ENCODE results near the gene DTYMK. TPM values are rescaled to one million over a fixed set of nuclear protein-coding genes. Genes with fewer than 3 reads are reported as not detected.

The DTYMK gene
- total RNA-seq, 5 donors from 2014 or later (not counting 1 experiment from before 2014, with no cell fraction given): 11.6 to 23.6 (median 18.2) TPM

- Mint-ChIP-seq H3K27ac (peak overlapping the region in 1 of 2 donors; percentile 6), H3K27me3 (no peaks in the 10 kb centered on the region), H3K36me3 (peaks cover 17% of the 10 kb centered on the region), H3K4me1 (peaks cover 0 to 5% (median 2%) of the 10 kb centered on the region in 3 donors), H3K9me3 (no peaks in the 10 kb centered on the region), H3K4me3 (no peak overlapping the region)
- ChIA-PET POLR2A (no interaction called here), CTCF (no interaction called here)
- H3K27me3 ChIP-seq (replicated peaks in 1 of 2; ENCODE audit: control insufficient read depth in 2 of 2, extremely low read depth in 1 of 2, insufficient read depth in 2 of 2, low read length in 1 of 2): no peaks in the 10 kb centered on the region
- no peaks in the 10 kb centered on the region for H3K4me1 ChIP-seq (ENCODE audit: control insufficient read depth in 1 of 2, extremely low read depth in 1 of 2, insufficient read depth in 2 of 2, low read length in 2 of 2)
- 94% methylated on average over 15 of the region's 17 CpGs for WGBS (ENCODE audit: insufficient coverage)
- H3K27ac ChIP-seq (ENCODE audit: low read length): no peak overlapping the region
- no peaks in the 10 kb centered on the region for H3K9me3 ChIP-seq
- DNase-seq: no peak
- peaks cover 23 to 42% of the 10 kb centered on the region in 2 donors for H3K36me3 ChIP-seq (ENCODE audit: control insufficient read depth in 2 of 2, extremely low read depth in 1 of 2, insufficient read depth in 1 of 2, low read length in 1 of 2)
- no peak overlapping the region for H3K4me3 ChIP-seq (ENCODE audit: control insufficient read depth in 1 of 2, extremely low read depth in 1 of 2, low read length in 1 of 2)
- ATAC-seq (replicated peaks in 1 of 4): no peak
These were observed 9.9 kb downstream of the DTYMK start for GRCh38 chr2:241676665-241677064.

GRCh38 chr2:241675885-241676284, 10.7 kb downstream of the DTYMK start:
- Histone ChIP-seq H3K4me1 (ENCODE audit: control insufficient read depth in 1 of 2, extremely low read depth in 1 of 2, insufficient read depth in 2 of 2, low read length in 2 of 2) (no peaks in the 10 kb centered on the region), H3K4me3 (ENCODE audit: control insufficient read depth in 1 of 2, extremely low read depth in 1 of 2, low read length in 1 of 2) (no peak overlapping the region), H3K36me3 (ENCODE audit: control insufficient read depth in 2 of 2, extremely low read depth in 1 of 2, insufficient read depth in 1 of 2, low read length in 1 of 2) (peaks cover 29 to 36% of the 10 kb centered on the region in 2 donors), H3K27ac (ENCODE audit: low read length) (no peak overlapping the region), H3K9me3 (no peaks in the 10 kb centered on the region), H3K27me3 (replicated peaks in 1 of 2; ENCODE audit: control insufficient read depth in 2 of 2, extremely low read depth in 1 of 2, insufficient read depth in 2 of 2, low read length in 1 of 2) (no peaks in the 10 kb centered on the region)
- ATAC-seq (replicated peaks in 1 of 4) (no peak), DNase-seq (no peak)
- no peak overlapping the region for H3K27ac Mint-ChIP-seq
- H3K36me3 Mint-ChIP-seq: peaks cover 14% of the 10 kb centered on the region
- H3K4me3 Mint-ChIP-seq: no peak overlapping the region
- 91% methylated on average over 14 of the region's 17 CpGs for WGBS (ENCODE audit: insufficient coverage)
- H3K9me3 Mint-ChIP-seq: no peaks in the 10 kb centered on the region
- H3K27me3 Mint-ChIP-seq: no peaks in the 10 kb centered on the region
- peaks cover 0 to 4% (median 2%) of the 10 kb centered on the region in 3 donors for H3K4me1 Mint-ChIP-seq
- ChIA-PET POLR2A (no interaction called here), CTCF (no interaction called here)

GRCh38 chr2:241673797-241674725, 12.6 kb downstream of the DTYMK start:
- Mint-ChIP-seq H3K9me3 (no peaks in the 10 kb centered on the region), H3K27ac (peak overlapping the region in 1 of 2 donors; percentile 76), H3K4me1 (no peaks in the 10 kb centered on the region), H3K36me3 (peaks cover 15% of the 10 kb centered on the region), H3K4me3 (no peak overlapping the region), H3K27me3 (no peaks in the 10 kb centered on the region)
- H3K27ac ChIP-seq (ENCODE audit: low read length): no peak overlapping the region
- WGBS (ENCODE audit: insufficient coverage): 96% methylated on average over 16 of the region's 21 CpGs
- ATAC-seq (replicated peaks in 1 of 4) (no peak), DNase-seq (no peak)
- H3K36me3 ChIP-seq (ENCODE audit: control insufficient read depth in 2 of 2, extremely low read depth in 1 of 2, insufficient read depth in 1 of 2, low read length in 1 of 2): peaks cover 38 to 41% of the 10 kb centered on the region in 2 donors
- no peaks in the 10 kb centered on the region for H3K4me1 ChIP-seq (ENCODE audit: control insufficient read depth in 1 of 2, extremely low read depth in 1 of 2, insufficient read depth in 2 of 2, low read length in 2 of 2)
- POLR2A ChIA-PET: interaction anchor here in 1 of 2 donors (0.7 kb wide), 1 partner anchor 36 kb away, joined by 3 read pairs; no protein-coding TSS in a partner anchor
- no peaks in the 10 kb centered on the region for H3K27me3 ChIP-seq (replicated peaks in 1 of 2; ENCODE audit: control insufficient read depth in 2 of 2, extremely low read depth in 1 of 2, insufficient read depth in 2 of 2, low read length in 1 of 2)
- no peaks in the 10 kb centered on the region for H3K9me3 ChIP-seq
- H3K4me3 ChIP-seq (ENCODE audit: control insufficient read depth in 1 of 2, extremely low read depth in 1 of 2, low read length in 1 of 2): no peak overlapping the region
- CTCF ChIA-PET: no interaction called here

DNA sequence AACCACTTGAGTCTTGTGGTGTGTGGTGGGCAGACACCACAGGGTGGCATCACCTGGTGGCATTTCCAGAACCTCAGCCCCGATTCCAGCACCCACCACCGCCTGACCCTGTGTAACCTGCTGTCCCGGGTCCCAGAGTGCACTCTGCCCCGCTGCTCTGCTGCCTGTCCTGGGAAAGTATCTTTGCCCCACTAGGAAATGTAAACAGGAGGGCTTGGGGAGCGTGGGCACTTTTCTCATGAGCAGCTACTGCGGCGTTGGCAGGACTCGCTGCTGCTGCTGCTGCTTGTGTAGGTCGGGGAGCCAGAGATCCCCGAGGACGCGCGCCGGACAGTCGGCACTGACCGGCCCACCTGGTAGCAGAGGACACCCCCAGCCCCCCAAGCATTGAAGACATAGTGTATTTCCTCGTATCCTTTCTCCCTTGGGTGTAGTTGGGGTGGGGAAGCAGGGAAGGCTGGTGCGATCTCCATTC, 13.4 kb downstream of the DTYMK start:
- DNase-seq: no peak
- 88% methylated on average over 6 of the region's 18 CpGs for WGBS (ENCODE audit: insufficient coverage)

DNA sequence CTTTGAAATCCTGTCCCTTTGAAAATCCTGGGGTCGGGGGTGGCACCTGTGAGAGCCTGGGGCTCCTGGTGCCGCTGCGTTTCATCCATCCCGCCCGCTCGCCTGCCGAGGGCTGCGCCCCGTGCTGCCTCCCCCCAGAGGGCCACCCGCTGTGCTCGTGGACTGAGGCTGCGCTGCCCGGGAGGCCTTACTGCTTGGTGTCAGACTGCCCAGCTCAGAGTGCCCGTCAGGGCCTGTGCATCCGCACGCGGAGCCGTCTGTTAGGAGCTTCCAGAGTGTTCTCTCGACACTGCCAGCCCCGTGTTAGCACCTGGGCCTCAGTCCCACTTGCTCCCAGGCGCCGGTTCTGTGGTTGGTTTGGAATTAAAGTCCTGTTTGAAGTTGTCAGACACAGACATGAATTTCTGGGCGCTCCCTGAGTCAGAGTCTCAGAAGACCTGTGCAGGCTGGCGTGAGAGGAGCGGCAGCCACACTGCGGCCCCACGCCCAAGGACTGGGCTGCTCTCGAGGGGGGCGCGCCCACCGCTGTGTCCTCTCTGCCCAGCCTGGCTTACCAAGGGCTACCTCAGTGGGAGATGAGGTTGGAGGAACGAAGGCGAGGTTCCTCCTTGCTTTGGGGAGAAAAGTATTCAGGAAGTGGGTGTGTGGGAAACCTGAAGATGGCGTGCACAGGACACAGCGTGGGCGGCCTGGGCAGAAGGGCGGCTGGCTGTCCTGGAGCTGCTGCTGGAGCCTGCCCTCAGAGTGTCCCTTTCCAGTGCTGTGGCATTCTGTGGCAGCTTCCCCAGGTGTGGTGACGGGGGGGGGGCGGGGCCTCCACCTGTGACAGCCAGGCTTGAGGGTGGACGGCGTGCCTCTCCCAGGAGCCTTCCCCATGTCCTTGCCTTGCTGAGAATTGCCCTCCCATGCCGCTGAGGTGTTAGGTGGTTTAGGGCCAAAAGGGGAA, 14.1 kb downstream of the DTYMK start:
- Histone ChIP-seq H3K9me3 (no peaks in the 10 kb centered on the region), H3K4me1 (ENCODE audit: control insufficient read depth in 1 of 2, extremely low read depth in 1 of 2, insufficient read depth in 2 of 2, low read length in 2 of 2) (no peaks in the 10 kb centered on the region), H3K4me3 (ENCODE audit: control insufficient read depth in 1 of 2, extremely low read depth in 1 of 2, low read length in 1 of 2) (no peak overlapping the region), H3K27ac (ENCODE audit: low read length) (no peak overlapping the region), H3K36me3 (ENCODE audit: control insufficient read depth in 2 of 2, extremely low read depth in 1 of 2, insufficient read depth in 1 of 2, low read length in 1 of 2) (peaks cover 28 to 36% of the 10 kb centered on the region in 2 donors), H3K27me3 (replicated peaks in 1 of 2; ENCODE audit: control insufficient read depth in 2 of 2, extremely low read depth in 1 of 2, insufficient read depth in 2 of 2, low read length in 1 of 2) (no peaks in the 10 kb centered on the region)
- ChIA-PET POLR2A (no interaction called here), CTCF (no interaction called here)
- no peak for ATAC-seq (replicated peaks in 1 of 4)
- H3K27ac Mint-ChIP-seq: no peak overlapping the region
- 91% methylated on average over 37 of the region's 42 CpGs for WGBS (ENCODE audit: insufficient coverage)
- H3K36me3 Mint-ChIP-seq: peaks cover 22% of the 10 kb centered on the region
- no peaks in the 10 kb centered on the region for H3K4me1 Mint-ChIP-seq
- DNase-seq: no peak
- H3K9me3 Mint-ChIP-seq: no peaks in the 10 kb centered on the region
- no peak overlapping the region for H3K4me3 Mint-ChIP-seq
- H3K27me3 Mint-ChIP-seq: no peaks in the 10 kb centered on the region

More for the DNA sequence above, 13.4 kb downstream of the DTYMK start:
- Mint-ChIP-seq H3K27me3 (no peaks in the 10 kb centered on the region), H3K4me1 (no peaks in the 10 kb centered on the region), H3K4me3 (no peak overlapping the region), H3K27ac (no peak overlapping the region), H3K36me3 (peaks cover 22% of the 10 kb centered on the region), H3K9me3 (no peaks in the 10 kb centered on the region)
- peaks cover 34 to 35% of the 10 kb centered on the region in 2 donors for H3K36me3 ChIP-seq (ENCODE audit: control insufficient read depth in 2 of 2, extremely low read depth in 1 of 2, insufficient read depth in 1 of 2, low read length in 1 of 2)
- ATAC-seq (replicated peaks in 1 of 4): no peak
- H3K4me3 ChIP-seq (ENCODE audit: control insufficient read depth in 1 of 2, extremely low read depth in 1 of 2, low read length in 1 of 2): no peak overlapping the region
- ChIA-PET CTCF (no interaction called here), POLR2A (interaction anchor here in 1 of 2 donors (0.7 kb wide), 1 partner anchor 35 kb away, joined by 3 read pairs; no protein-coding TSS in a partner anchor)
- H3K4me1 ChIP-seq (ENCODE audit: control insufficient read depth in 1 of 2, extremely low read depth in 1 of 2, insufficient read depth in 2 of 2, low read length in 2 of 2): no peaks in the 10 kb centered on the region
- no peak overlapping the region for H3K27ac ChIP-seq (ENCODE audit: low read length)
- H3K9me3 ChIP-seq: no peaks in the 10 kb centered on the region
- H3K27me3 ChIP-seq (replicated peaks in 1 of 2; ENCODE audit: control insufficient read depth in 2 of 2, extremely low read depth in 1 of 2, insufficient read depth in 2 of 2, low read length in 1 of 2): no peaks in the 10 kb centered on the region

All from T-cell (primary cell).